GM12892 (cell line): ENCODE data around the gene EMILIN2.

ENCODE experiments used
- DNase-seq: peaks from one replicate; pipeline ENCODE4 v3.0.0; 2011; ENCODE audit not compliant: insufficient read length
- FAIRE-seq: peaks from 2 replicates; lab custom pipeline; 2011; peaks lifted over from hg19 to GRCh38; lab: Jason Lieb, UNC
- POLR2A ChIP-seq: IDR thresholded peaks from 2 replicates; pipeline ENCODE4 v1.6.1; 2011; ENCODE audit warnings: low read depth, low read length, control low read depth
- POLR2AphosphoS5 ChIP-seq: IDR thresholded peaks from 2 replicates; pipeline ENCODE4 v1.6.1; 2011; ENCODE audit warnings: low read depth, low read length, control low read depth
- TAF1 ChIP-seq: IDR thresholded peaks from 2 replicates; pipeline ENCODE4 v1.6.1; 2011; ENCODE audit warnings: low read depth, mild to moderate bottlenecking, control low read depth, low read length, borderline replicate concordance

The EMILIN2 gene

DNA sequence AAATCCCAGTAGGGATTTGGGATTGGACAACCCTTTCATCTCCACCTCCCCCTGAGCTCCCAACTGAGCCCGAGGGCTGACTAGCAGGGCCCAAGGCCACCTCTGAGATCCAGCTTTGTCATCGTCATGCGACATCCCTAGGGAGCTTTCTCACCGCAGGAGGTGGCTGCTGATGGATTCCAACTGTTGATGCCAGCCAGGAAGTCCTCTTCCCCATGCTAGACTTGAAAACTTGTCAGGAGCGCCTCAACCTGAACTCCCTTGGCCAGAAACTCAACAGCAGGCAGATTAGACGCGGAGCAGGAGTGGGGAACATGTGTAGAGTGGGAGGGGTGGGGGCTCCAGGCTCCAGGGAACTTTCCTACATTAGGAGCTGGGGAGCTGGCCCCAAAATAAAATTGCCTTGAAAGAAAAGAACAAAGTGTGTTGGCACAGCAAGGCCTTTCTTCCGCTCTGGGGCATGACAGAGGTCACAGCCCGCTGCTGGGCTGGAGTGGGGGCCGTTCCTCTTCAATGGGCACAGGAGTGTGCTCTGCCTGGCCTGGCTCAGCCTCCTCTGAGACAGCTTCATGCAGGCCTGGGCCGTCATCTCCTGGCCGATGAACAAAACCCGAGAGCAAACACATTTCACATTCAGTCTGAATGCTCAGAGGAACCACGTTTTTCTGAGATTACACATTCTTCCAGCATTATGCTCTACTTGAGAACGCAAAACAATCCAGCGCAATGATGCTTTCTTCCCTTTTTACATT, 34.5 kb downstream of the EMILIN2 start:
- FAIRE-seq (no peak), DNase-seq (no peak)
- TF ChIP-seq POLR2AphosphoS5 (no peak), POLR2A (no peak), TAF1 (no peak)

DNA sequence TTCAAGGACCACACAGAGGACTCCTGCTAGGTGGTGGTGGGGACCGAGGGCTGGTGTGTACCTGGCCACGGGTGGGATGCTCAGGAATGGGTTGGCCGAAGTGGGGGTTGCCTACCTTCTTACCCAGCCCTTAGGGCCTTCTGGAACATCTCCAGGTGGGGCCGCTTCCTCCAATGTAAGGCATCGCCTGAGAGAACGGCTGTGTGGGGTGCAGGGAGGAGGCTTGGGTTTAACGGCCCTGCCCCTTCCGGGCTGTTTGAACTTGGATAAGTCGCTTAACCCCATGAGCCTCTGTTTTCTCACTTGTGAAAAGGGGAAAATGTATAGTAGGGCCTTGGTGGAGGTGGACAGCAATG, 35.0 kb downstream of the EMILIN2 start:
- TF ChIP-seq TAF1 (no peak), POLR2A (no peak), POLR2AphosphoS5 (no peak)
- no peak for FAIRE-seq
- no peak for DNase-seq

DNA sequence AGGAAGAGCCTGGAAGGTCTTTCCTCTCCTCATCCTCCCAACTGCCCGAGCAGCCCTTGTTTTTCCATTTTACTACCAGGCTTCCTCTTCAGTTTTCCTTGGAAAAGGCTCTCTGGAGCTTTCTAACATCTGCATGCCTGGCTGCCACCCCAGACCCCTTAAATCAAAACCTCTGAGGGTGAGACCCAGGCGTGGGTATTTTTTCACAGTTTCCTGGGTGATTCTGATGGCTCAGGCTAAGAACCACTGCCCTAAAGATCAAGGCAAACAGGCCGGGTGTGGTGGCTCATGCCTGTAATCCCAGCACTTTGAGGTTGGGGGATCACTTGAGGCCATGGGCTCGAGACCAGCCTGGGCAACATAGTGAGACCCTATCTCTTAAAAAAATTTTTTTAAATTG, 35.4 kb downstream of the EMILIN2 start:
- no peak for TF ChIP-seq TAF1
- TF ChIP-seq POLR2A = no peak
- no peak for TF ChIP-seq POLR2AphosphoS5
- FAIRE-seq (no peak), DNase-seq (no peak)

DNA sequence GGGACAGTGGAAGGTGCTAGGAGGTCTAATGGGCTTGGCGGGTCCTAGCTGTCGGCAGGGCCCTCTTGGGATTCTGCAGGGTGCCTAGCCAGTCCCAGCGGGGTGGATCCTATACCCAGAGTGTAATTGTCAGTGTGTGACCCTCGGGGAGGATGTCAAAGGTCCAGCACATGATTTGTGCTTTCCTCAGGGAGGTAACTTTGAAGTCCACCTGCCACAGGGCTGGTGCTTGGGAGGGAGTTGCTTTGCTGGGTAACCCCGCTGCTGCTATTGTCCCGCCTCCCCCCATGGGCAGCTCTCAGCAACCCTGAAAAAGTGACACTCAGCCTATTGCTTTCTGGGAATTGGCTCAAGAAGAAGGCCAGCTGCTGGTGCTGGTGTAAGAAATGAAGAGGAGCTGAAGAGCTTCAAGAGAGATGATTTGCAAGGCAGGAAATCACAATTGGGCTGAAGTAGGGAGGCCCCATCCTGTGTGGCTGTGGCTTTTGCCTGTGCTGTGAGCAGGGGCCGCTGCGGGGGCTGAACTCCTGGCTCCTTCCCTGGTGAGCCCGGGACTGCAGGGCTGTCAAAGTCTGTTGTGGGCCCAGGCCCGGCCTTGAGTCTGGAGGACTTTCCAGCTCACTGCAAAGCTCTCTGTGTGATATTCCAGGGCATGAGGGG, 36.4 kb downstream of the EMILIN2 start:
- DNase-seq = no peak
- FAIRE-seq = peak; percentile 77
- no peak for TF ChIP-seq TAF1
- TF ChIP-seq POLR2A = no peak
- TF ChIP-seq POLR2AphosphoS5 = no peak

DNA sequence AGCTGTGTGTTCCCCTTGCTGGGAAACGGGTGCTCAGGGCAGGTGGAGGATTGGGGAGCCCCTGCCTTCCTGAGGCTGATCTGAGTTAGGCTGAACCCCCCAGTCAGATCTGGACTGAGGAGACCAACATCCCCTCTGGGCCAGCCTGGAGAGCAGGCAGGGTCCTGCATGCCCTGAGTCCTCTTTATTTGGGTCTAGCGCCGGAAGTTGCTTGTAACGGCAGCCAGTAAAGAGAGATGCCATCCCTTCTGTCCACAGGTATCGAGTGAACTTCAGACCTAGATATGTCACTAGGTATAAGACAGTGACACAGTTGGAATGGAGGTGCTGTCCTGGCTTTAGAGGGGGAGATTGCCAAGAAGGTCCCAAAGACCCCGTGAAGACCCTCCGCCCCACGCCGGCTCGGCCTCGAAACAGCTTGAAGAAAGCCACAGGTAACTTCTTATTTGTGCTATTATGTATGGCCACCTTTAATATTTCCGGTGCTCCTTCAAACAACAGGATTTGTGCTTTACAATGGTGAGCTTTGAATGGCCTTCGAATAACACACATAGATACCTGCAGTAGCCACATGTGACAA, 38.0 kb downstream of the EMILIN2 start:
- no peak for TF ChIP-seq POLR2A
- TF ChIP-seq TAF1 = no peak
- no peak for TF ChIP-seq POLR2AphosphoS5
- no peak for FAIRE-seq
- DNase-seq = no peak

DNA sequence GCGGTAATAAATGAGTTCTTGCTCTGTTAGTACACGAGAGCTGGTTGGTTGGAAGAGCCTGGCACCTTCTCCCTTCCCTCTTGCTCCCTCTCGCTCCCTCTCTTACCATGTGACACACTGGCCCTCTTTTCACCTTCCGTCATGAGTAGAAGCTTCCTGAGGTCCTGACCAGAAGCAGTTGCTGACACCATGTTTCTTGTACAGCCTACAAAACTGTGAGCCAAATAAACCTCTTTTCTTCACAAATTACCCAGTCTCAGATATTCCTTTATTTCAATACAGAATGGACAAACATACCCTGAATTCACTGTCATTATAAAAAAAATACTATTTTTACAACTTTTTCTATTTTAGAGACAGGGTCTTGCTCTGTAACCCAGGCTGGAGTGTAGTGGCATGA, 40.7 kb downstream of the EMILIN2 start:
- DNase-seq = no peak
- TF ChIP-seq TAF1 (no peak), POLR2AphosphoS5 (no peak), POLR2A (no peak)
- no peak for FAIRE-seq

DNA sequence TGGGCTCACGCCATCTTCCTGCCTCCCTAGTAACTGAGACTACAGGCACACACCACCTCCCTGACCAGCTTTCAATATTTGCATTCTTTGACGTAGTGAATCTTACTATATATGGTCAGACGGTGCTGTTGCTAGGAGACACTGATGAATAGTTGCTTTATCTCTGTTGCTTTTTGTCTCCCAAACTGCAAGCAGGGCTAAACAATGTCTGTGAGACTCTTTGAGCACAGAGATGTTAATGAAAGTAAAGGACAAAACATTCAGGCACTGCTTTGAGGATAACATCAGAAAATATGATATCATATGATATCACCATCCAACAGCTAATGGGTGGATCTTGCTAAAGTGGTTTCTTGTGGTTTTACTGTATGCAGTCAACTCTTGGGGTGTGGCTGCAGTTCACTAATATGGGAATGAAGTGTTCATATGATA, 43.0 kb downstream of the EMILIN2 start:
- no peak for FAIRE-seq
- TF ChIP-seq POLR2AphosphoS5 (no peak), POLR2A (no peak), TAF1 (no peak)
- no peak for DNase-seq

DNA sequence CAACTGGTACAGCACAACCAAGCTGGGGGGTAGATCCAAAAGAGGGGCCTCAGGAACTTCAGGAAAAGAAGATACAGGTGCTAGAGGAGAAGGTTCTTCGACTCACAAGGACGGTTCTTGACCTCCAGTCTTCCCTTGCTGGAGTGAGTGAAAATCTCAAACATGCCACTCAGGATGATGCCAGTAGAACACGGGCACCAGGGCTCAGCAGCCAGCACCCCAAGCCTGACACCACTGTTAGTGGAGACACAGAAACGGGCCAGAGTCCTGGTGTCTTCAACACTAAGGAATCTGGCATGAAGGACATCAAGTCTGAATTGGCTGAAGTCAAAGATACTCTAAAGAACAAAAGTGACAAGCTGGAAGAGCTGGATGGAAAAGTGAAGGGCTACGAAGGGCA, 43.8 kb downstream of the EMILIN2 start:
- no peak for FAIRE-seq
- no peak for DNase-seq
- TF ChIP-seq TAF1 (no peak), POLR2A (no peak), POLR2AphosphoS5 (no peak)

DNA sequence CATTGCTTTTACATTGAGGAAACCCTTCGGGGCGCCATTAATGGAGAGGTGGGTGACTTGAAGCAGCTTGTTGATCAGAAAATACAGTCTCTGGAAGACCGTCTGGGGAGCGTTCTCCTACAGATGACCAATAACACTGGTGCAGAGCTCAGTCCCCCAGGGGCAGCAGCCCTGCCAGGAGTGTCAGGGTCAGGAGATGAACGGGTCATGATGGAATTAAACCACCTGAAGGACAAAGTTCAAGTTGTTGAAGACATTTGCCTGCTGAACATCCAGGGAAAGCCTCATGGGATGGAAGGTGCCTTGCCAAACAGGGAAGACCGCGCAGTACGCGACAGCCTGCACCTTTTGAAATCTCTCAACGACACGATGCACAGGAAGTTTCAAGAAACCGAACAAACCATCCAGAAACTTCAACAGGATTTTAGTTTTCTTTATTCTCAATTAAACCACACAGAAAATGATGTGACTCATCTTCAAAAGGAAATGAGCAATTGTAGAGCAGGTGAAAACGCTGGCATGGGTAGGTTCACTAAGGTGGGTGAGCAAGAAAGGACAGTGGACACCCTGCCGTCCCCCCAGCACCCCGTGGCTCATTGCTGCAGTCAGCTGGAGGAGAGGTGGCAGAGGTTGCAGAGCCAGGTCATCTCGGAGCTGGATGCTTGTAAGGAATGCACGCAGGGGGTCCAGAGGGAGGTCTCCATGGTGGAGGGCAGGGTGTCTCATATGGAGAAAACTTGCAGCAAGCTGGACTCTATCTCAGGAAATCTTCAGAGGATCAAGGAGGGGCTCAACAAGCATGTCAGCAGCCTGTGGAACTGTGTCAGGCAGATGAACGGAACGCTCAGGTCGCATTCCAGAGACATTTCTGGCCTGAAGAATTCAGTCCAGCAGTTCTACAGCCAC, 45.0 kb downstream of the EMILIN2 start:
- FAIRE-seq (no peak), DNase-seq (no peak)
- TF ChIP-seq POLR2AphosphoS5 = no peak
- no peak for TF ChIP-seq TAF1

DNA sequence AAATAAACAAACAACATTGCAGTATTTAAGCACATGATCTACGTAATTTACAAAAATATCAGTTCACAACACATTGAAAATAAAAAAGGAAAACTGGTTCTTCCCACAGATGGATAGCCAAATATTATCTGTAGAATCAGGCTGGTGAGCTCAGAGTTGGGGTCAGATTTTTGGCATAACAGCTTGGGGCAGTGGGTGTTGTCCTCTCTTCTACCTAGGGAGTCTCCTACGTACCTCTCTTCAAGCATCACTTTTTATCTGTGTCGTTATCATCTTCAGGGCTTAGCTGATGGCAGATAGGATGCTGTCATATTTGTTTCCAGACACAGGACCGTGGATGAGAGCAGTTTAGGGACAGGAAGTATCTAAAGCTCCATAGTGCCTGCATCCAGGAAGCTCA, 46.2 kb downstream of the EMILIN2 start:
- TF ChIP-seq POLR2AphosphoS5 = no peak
- no peak for TF ChIP-seq TAF1
- TF ChIP-seq POLR2A = no peak
- DNase-seq = no peak
- FAIRE-seq = no peak

DNA sequence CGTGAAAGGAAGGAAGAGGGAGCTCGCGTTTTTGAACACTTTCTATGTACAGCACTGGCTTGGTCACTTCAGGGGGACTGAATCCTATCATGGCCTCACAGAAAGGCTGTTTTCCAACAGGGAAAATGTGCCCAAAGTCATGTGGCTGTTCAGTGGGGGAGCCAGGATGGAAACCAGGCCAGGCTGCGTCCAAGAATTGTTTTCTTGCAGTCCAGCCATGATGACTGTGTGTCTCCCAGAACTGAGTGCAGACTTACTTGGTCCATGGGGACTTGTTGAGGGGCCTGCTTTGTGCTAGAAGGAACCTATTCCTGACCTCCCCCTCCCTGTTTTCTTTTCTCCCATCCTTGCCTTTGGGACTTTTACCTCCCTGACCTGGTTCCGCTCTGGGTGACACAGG, 46.9 kb downstream of the EMILIN2 start:
- DNase-seq (no peak), FAIRE-seq (no peak)
- TF ChIP-seq POLR2A (no peak), TAF1 (no peak), POLR2AphosphoS5 (no peak)
